ENCODE results near the gene MARVELD1. TPM values are rescaled to one million over a fixed set of nuclear protein-coding genes. Genes with fewer than 3 reads are reported as not detected.
A peak's percentile ranks its signal among the peaks of the same experiment; 100 is the strongest.
"Not testable (repeated sequence)": the region's sequence is repeated elsewhere in the genome, so short reads cannot be mapped to it uniquely, and the experiment has no call there.

The MARVELD1 gene
- total and polyA plus RNA-seq, 10 donors = 3.7 to 24.6 (median 12.9) TPM

GRCh38 chr10:97676770-97677581, 36.6 kb upstream of the MARVELD1 start:
- Histone ChIP-seq H3K27me3 (replicated peaks in 1 of 7) (no peaks in the 10 kb centered on the region), H3K4me3 (no peak overlapping the region), H3K4me1 (peaks cover 5 to 26% (median 12%) of the 10 kb centered on the region in 6 donors), H3K27ac (peak overlapping the region in 4 of 8 donors; percentile 7 to 52 (median 22)), H3K36me3 (peaks cover 3 to 75% (median 40%) of the 10 kb centered on the region in 6 donors), H3K9me3 (no peaks in the 10 kb centered on the region)
- TF ChIP-seq CTCF (IDR thresholded peaks at IDR 0.05 in 8 of 11, conservative IDR thresholded peaks at IDR 0.05 in 3 of 11) (peak; percentile 75 to 92 (median 85)), POLR2AphosphoS5 (IDR thresholded peaks at IDR 0.05) (peak in 1 of 3 donors; percentile 60), POLR2A (IDR thresholded peaks at IDR 0.05) (no peak)
- peak; percentile 81 for DNase-seq
- intact Hi-C loops (cut with DNase I; ENCODE audit: low total_unique reads) = loop anchor here (5.0 kb wide), 1 partner anchor 55 kb away; no protein-coding TSS in a partner anchor
- 91 to 100% (median 93%) methylated on average over 2 of the region's 2 CpGs for WGBS, 5 donors

GRCh38 chr10:97679594-97679993, 33.9 kb upstream of the MARVELD1 start:
- intact Hi-C loops (cut with DNase I; ENCODE audit: low total_unique reads) = loop anchor here (5.0 kb wide), 1 partner anchor 53 kb away; no protein-coding TSS in a partner anchor
- 89 to 97% (median 93%) methylated on average over 5 to 16 of the region's 16 CpGs; no CpG with 5 or more reads in 1 of the 5 donors for WGBS, 5 donors
- no peaks in the 10 kb centered on the region for H3K27me3 ChIP-seq (replicated peaks in 1 of 7)

GRCh38 chr10:97682042-97682441, 31.5 kb upstream of the MARVELD1 start:
- Histone ChIP-seq H3K27ac (no peak overlapping the region), H3K36me3 (peaks cover 0 to 26% (median 6%) of the 10 kb centered on the region in 6 donors), H3K9me3 (no peaks in the 10 kb centered on the region), H3K27me3 (replicated peaks in 1 of 7) (no peaks in the 10 kb centered on the region), H3K4me3 (no peak overlapping the region), H3K4me1 (peaks cover 13 to 55% (median 46%) of the 10 kb centered on the region in 6 donors)
- 77 to 89% (median 89%) methylated on average over 4 of the region's 4 CpGs for WGBS, 5 donors
- DNase-seq = no peak
- intact Hi-C loops (cut with DNase I; ENCODE audit: low total_unique reads) = no loop called here
- no peak for TF ChIP-seq CTCF (IDR thresholded peaks at IDR 0.05 in 8 of 11, conservative IDR thresholded peaks at IDR 0.05 in 3 of 11)
- TF ChIP-seq POLR2AphosphoS5 (IDR thresholded peaks at IDR 0.05) = no peak

More at GRCh38 chr10:97679594-97679993, 33.9 kb upstream of the MARVELD1 start:
- Histone ChIP-seq H3K4me3 (no peak overlapping the region), H3K4me1 (peaks cover 10 to 40% (median 30%) of the 10 kb centered on the region in 6 donors), H3K9me3 (no peaks in the 10 kb centered on the region), H3K36me3 (peaks cover 3 to 49% (median 23%) of the 10 kb centered on the region in 6 donors), H3K27ac (no peak overlapping the region)
- DNase-seq = no peak
- TF ChIP-seq POLR2A (IDR thresholded peaks at IDR 0.05) = no peak
- TF ChIP-seq POLR2AphosphoS5 (IDR thresholded peaks at IDR 0.05) = peak in 1 of 3 donors; percentile 30

GRCh38 chr10:97683556-97684367, 29.8 kb upstream of the MARVELD1 start:
- no peak for DNase-seq
- H3K4me1 ChIP-seq = peaks cover 16 to 62% (median 53%) of the 10 kb centered on the region in 6 donors

GRCh38 chr10:97684368-97684713, 29.2 kb upstream of the MARVELD1 start:
- H3K27me3 ChIP-seq (replicated peaks in 1 of 7); intact Hi-C loops (cut with DNase I; ENCODE audit: low total_unique reads); H3K9me3 ChIP-seq; H3K36me3 ChIP-seq; DNase-seq: not testable (repeated sequence)
- H3K4me3 ChIP-seq = peak overlapping the region in 3 of 8 donors; percentile 16 to 92 (median 73)
- H3K4me1 ChIP-seq = peaks cover 16 to 68% (median 57%) of the 10 kb centered on the region in 6 donors
- WGBS, 5 donors = 69 to 80% (median 75%) methylated on average over 6 to 7 of the region's 7 CpGs
- H3K27ac ChIP-seq = peak overlapping the region in 7 of 8 donors; percentile 20 to 93 (median 89)

More at GRCh38 chr10:97683556-97684367, 29.8 kb upstream of the MARVELD1 start:
- no peak for TF ChIP-seq CTCF (IDR thresholded peaks at IDR 0.05 in 8 of 11, conservative IDR thresholded peaks at IDR 0.05 in 3 of 11)
- no peak for TF ChIP-seq POLR2AphosphoS5 (IDR thresholded peaks at IDR 0.05)
- TF ChIP-seq POLR2A (IDR thresholded peaks at IDR 0.05) = no peak
- WGBS, 5 donors = 50 to 65% (median 51%) methylated on average over 9 of the region's 9 CpGs
- no peaks in the 10 kb centered on the region for H3K9me3 ChIP-seq
- no peaks in the 10 kb centered on the region for H3K27me3 ChIP-seq (replicated peaks in 1 of 7)
- intact Hi-C loops (cut with DNase I; ENCODE audit: low total_unique reads) = no loop called here
- peak overlapping the region in 3 of 8 donors; percentile 16 to 92 (median 73) for H3K4me3 ChIP-seq
- peak overlapping the region in 7 of 8 donors; percentile 20 to 93 (median 89) for H3K27ac ChIP-seq
- peaks cover 0 to 12% (median 1%) of the 10 kb centered on the region in 6 donors for H3K36me3 ChIP-seq

All from spleen (tissue), 11 donors.